Nephron (organoid): Measurements from ENCODE around the gene ESPN.
A peak's percentile ranks its signal among the peaks of the same experiment; 100 is the strongest.

ENCODE experiments used
- H3K27ac Mint-ChIP-seq, 3 experiments: 2 replicates each; pipeline ENCODE4 v1.8.0; 2020; ENCODE audit warnings: mixed read lengths in 3 of 3, mild to moderate bottlenecking in 2 of 3, moderate library complexity in 1 of 3
- H3K27me3 Mint-ChIP-seq: 2 replicates; pipeline ENCODE4 v1.8.0; 2021; ENCODE audit warnings: low read depth, mild to moderate bottlenecking, moderate library complexity, mixed read lengths
- H3K36me3 Mint-ChIP-seq: 2 replicates; pipeline ENCODE4 v1.8.0; 2020; ENCODE audit warnings: low read depth, mixed read lengths
- H3K4me1 Mint-ChIP-seq: 2 replicates; pipeline ENCODE4 v1.8.0; 2020; ENCODE audit warnings: mixed read lengths
- H3K4me3 Mint-ChIP-seq, 3 experiments: 2 replicates each; pipeline ENCODE4 v1.8.0; 2020; ENCODE audit warnings: mild to moderate bottlenecking in 3 of 3, mixed read lengths in 3 of 3, moderate library complexity in 2 of 3
- H3K9me3 Mint-ChIP-seq: 2 replicates; pipeline ENCODE4 v1.8.0; 2020; ENCODE audit warnings: mixed read lengths
- CTCF ChIP-seq, 3 experiments: fragments of 200-600 bp; sonication (generic); IDR thresholded peaks; one replicate each; pipeline ENCODE4 v1.5.0; 2021; ENCODE audit warnings: antibody characterized with exemption in 3 of 3; ENCODE audit not compliant: unreplicated experiment in 3 of 3

The ESPN gene

DNA sequence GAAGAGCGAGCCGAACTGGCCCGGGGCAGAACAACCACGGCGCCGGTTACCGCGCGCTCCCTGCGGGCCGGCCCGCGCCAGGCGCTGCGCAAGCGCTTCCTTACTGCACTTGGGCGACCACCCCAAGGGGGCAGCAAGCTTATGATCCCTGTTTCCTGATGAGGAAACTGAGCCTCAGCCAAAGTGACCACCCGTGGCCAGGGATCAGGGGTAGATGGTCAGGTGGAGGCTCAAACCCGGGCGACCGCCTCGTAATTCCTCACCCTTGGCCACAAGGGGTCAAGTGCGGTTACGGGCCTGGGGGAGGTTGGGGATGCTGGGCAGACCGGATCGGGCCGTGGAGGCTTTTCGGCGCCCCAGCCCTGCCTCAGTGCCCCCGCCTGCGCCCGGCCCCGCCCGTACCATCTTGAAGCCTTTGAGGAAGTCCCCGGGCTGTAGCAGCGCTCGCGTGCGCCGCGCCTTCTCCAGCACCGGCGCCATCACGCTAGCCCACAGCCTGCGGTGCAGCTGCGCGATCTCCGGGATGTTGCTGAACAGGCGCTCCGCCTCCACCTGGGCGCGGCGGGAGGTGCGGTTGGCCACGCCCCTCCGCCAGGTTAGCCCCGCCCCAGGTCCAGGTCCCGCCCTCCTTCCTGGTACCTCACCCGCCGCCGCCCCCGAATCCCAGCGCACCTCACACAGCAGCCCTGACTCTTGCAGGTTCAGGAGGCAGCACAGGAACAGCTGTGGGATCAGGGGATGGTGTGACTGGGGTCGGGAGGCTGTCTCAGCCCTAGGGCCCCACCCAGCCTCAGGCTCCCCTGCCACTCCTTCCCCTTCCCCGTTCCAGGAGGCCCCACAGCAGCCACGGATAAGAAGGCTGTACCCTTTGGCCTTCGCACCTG, 46.8 kb downstream of the ESPN start:
- Mint-ChIP-seq H3K4me3 (no peak overlapping the region), H3K27ac (no peak overlapping the region), H3K27me3 (peaks cover 6% of the 10 kb centered on the region), H3K4me1 (no peaks in the 10 kb centered on the region), H3K36me3 (peaks cover 15% of the 10 kb centered on the region), H3K9me3 (no peaks in the 10 kb centered on the region)
- TF ChIP-seq CTCF (IDR thresholded peaks at IDR 0.05; ENCODE audit: unreplicated experiment in 3 of 3), result no peak

DNA sequence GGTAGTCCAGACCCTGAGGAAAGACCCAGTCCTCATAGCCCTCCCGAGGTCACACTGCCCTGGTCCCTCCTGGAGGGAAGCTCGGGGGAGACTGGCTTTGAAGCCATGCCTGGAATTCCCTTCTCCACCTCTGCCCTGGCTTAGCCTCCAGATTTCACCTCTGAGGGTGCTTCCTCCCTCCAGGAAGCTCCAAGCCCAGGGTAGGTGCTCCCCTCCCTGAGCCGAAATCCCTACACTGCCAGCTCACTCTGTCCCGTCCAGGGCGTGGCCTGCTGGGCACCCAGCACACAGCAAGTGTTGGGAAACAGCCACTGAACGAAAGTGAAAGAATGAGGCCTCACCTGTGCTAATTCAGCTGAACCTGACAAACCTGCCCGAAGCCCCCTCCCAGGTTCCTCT, 47.4 kb downstream of the ESPN start:
- Mint-ChIP-seq H3K27me3 (peaks cover 2% of the 10 kb centered on the region), H3K27ac (no peak overlapping the region), H3K9me3 (no peaks in the 10 kb centered on the region), H3K36me3 (peaks cover 15% of the 10 kb centered on the region), H3K4me1 (peaks cover 3% of the 10 kb centered on the region), H3K4me3 (no peak overlapping the region)
- no peak for TF ChIP-seq CTCF (IDR thresholded peaks at IDR 0.05; ENCODE audit: unreplicated experiment in 3 of 3)

- H3K4me3 Mint-ChIP-seq, result no peak overlapping the region
- H3K36me3 Mint-ChIP-seq, result peaks cover 15% of the 10 kb centered on the region
- H3K4me1 Mint-ChIP-seq, result peaks cover 7% of the 10 kb centered on the region
- no peak for TF ChIP-seq CTCF (IDR thresholded peaks at IDR 0.05; ENCODE audit: unreplicated experiment in 3 of 3)
- no peaks in the 10 kb centered on the region for H3K9me3 Mint-ChIP-seq
- no peak overlapping the region for H3K27ac Mint-ChIP-seq
- no peaks in the 10 kb centered on the region for H3K27me3 Mint-ChIP-seq
Observed at GRCh38 chr1:6472391-6472790, 47.8 kb downstream of the ESPN start.

DNA sequence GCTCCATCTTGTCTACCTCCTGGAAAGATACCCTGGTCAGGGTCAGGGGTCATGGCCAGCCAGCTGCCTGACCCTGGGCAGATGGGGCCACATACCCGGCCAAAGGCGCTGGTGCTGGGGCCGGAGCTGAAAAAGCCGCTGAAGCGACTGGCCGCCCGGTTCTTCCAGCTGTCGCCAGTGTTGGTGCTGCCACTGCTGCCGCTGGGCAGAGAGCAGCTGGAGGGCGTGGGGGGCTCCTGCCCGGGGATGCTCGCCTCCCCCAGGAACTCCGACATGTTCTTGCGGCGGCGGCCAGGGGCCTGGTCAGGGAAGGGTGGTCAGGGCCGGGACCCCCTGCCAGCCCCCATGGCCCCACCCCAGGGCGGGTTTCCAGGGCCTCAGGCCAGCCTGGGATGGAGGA, 48.6 kb downstream of the ESPN start:
- H3K36me3 Mint-ChIP-seq, result peaks cover 15% of the 10 kb centered on the region
- H3K4me1 Mint-ChIP-seq, result peaks cover 8% of the 10 kb centered on the region
- no peaks in the 10 kb centered on the region for H3K9me3 Mint-ChIP-seq

GRCh38 chr1:6473974-6474814, 49.6 kb downstream of the ESPN start:
- Mint-ChIP-seq H3K4me1 (peaks cover 8% of the 10 kb centered on the region), H3K36me3 (peaks cover 9% of the 10 kb centered on the region), H3K4me3 (no peak overlapping the region), H3K9me3 (no peaks in the 10 kb centered on the region), H3K27ac (peak overlapping the region in 1 of 3 experiments; percentile 40), H3K27me3 (no peaks in the 10 kb centered on the region)
- TF ChIP-seq CTCF (IDR thresholded peaks at IDR 0.05; ENCODE audit: unreplicated experiment in 3 of 3), result no peak

More for the DNA sequence above, 48.6 kb downstream of the ESPN start:
- TF ChIP-seq CTCF (IDR thresholded peaks at IDR 0.05; ENCODE audit: unreplicated experiment in 3 of 3), result no peak
- H3K4me3 Mint-ChIP-seq, result no peak overlapping the region
- no peaks in the 10 kb centered on the region for H3K27me3 Mint-ChIP-seq
- H3K27ac Mint-ChIP-seq, result no peak overlapping the region
